ENCODE data around the gene SON. TPM values are rescaled to one million over a fixed set of nuclear protein-coding genes. Genes with fewer than 3 reads are reported as not detected.

SON gene
- total RNA-seq, 1 donor from 2014 or later: 311 TPM

DNA sequence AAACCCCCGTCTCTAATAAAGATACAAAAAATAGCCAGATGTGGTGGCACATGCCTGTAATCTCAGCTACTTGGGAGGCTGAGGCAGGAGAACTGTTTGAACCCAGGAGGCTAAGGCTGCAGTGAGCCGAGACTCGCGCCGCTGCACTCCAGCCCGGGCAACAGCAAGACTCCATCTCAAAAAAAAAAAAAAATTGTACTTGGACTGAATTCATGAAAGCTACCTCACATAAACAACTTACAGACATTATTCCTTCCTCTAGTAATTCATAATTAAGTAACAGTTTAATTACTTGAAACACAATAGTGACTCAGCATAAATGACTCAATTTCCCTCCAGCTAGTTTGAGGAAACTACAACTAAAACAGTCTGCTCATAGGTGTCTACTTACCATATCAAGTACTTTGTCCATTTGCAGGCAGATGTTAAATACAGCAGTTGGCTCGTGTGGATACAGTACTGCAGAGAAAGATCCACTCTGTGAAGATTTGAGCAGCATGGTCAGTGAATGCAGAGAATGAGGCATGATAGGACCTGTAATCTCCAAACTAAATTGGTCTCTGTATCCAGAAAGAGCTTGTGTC is 36.2 kb downstream of the SON start:
- Mint-ChIP-seq H3K4me3 (ENCODE audit: unreplicated experiment) (no peak overlapping the region), H3K27me3 (ENCODE audit: unreplicated experiment) (peaks cover 2% of the 10 kb centered on the region), H3K36me3 (ENCODE audit: low read depth, unreplicated experiment) (peaks cover 8% of the 10 kb centered on the region), H3K9me3 (ENCODE audit: unreplicated experiment) (no peaks in the 10 kb centered on the region), H3K27ac (ENCODE audit: unreplicated experiment) (peak overlapping the region; percentile 20), H3K4me1 (ENCODE audit: unreplicated experiment) (no peaks in the 10 kb centered on the region)
- no peak for DNase-seq (ENCODE audit: low spot score)
- TF ChIP-seq CTCF (IDR thresholded peaks at IDR 0.05; ENCODE audit: unreplicated experiment): no peak

DNA sequence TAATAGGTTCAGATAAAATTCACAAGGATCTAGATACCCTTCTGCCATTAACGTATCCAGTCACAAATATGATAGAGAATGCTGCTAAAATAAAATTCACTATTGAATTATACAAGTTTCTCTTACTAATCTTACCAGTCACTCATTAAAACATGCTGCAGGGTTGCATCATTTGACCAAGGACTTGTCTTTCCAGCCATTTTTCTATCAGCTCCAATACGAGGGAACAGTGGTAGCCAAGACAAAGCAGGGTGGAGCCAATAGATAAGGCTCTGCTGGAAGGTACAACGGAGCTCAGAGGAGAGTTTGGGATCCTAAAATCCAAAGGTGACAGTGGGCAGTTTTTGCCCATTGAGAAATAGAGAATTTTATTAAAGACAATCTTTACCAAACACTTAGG is 41.6 kb downstream of the SON start:
- Mint-ChIP-seq H3K27ac (ENCODE audit: unreplicated experiment) (no peak overlapping the region), H3K36me3 (ENCODE audit: low read depth, unreplicated experiment) (no peaks in the 10 kb centered on the region), H3K9me3 (ENCODE audit: unreplicated experiment) (no peaks in the 10 kb centered on the region), H3K27me3 (ENCODE audit: unreplicated experiment) (no peaks in the 10 kb centered on the region), H3K4me3 (ENCODE audit: unreplicated experiment) (no peak overlapping the region), H3K4me1 (ENCODE audit: unreplicated experiment) (peaks cover 17% of the 10 kb centered on the region)
- no peak for TF ChIP-seq CTCF (IDR thresholded peaks at IDR 0.05; ENCODE audit: unreplicated experiment)
- no peak for DNase-seq (ENCODE audit: low spot score)

DNA sequence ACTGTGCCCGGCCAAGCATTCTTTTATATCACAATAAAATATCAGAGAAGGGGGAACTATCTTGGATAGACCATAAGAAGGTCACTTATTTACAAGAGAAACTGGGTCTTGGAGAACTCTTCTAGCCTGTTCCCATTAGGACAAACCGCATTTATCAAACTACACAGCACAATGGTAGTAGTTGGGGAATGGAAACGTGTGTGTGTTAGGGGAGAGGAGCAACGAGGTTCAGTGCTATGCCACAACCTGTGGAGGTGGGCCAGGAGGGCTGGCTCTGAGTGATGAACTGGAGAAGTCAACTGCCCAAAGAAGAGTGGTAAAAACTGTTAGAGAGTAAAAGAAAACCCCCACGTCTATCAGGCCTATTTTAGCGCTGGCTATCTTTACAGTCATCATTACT is 44.1 kb downstream of the SON start:
- no peaks in the 10 kb centered on the region for H3K36me3 Mint-ChIP-seq (ENCODE audit: low read depth, unreplicated experiment)
- no peak overlapping the region for H3K27ac Mint-ChIP-seq (ENCODE audit: unreplicated experiment)
- no peak overlapping the region for H3K4me3 Mint-ChIP-seq (ENCODE audit: unreplicated experiment)
- DNase-seq (ENCODE audit: low spot score): no peak
- no peaks in the 10 kb centered on the region for H3K27me3 Mint-ChIP-seq (ENCODE audit: unreplicated experiment)
- peaks cover 17% of the 10 kb centered on the region for H3K4me1 Mint-ChIP-seq (ENCODE audit: unreplicated experiment)
- no peaks in the 10 kb centered on the region for H3K9me3 Mint-ChIP-seq (ENCODE audit: unreplicated experiment)
- TF ChIP-seq CTCF (IDR thresholded peaks at IDR 0.05; ENCODE audit: unreplicated experiment): no peak

GRCh38 chr21:33587792-33588484 is 45.1 kb downstream of the SON start:
- Mint-ChIP-seq H3K4me1 (ENCODE audit: unreplicated experiment) (peaks cover 17% of the 10 kb centered on the region), H3K27ac (ENCODE audit: unreplicated experiment) (peak overlapping the region; percentile 30), H3K4me3 (ENCODE audit: unreplicated experiment) (peak overlapping the region; percentile 89), H3K36me3 (ENCODE audit: low read depth, unreplicated experiment) (no peaks in the 10 kb centered on the region), H3K27me3 (ENCODE audit: unreplicated experiment) (no peaks in the 10 kb centered on the region), H3K9me3 (ENCODE audit: unreplicated experiment) (no peaks in the 10 kb centered on the region)
- TF ChIP-seq CTCF (IDR thresholded peaks at IDR 0.05; ENCODE audit: unreplicated experiment): no peak
- peak; percentile 31 for DNase-seq (ENCODE audit: low spot score)
